ENCODE results near the gene MDP1.
A peak's percentile ranks its signal among the peaks of the same experiment; 100 is the strongest.

MDP1 gene

DNA sequence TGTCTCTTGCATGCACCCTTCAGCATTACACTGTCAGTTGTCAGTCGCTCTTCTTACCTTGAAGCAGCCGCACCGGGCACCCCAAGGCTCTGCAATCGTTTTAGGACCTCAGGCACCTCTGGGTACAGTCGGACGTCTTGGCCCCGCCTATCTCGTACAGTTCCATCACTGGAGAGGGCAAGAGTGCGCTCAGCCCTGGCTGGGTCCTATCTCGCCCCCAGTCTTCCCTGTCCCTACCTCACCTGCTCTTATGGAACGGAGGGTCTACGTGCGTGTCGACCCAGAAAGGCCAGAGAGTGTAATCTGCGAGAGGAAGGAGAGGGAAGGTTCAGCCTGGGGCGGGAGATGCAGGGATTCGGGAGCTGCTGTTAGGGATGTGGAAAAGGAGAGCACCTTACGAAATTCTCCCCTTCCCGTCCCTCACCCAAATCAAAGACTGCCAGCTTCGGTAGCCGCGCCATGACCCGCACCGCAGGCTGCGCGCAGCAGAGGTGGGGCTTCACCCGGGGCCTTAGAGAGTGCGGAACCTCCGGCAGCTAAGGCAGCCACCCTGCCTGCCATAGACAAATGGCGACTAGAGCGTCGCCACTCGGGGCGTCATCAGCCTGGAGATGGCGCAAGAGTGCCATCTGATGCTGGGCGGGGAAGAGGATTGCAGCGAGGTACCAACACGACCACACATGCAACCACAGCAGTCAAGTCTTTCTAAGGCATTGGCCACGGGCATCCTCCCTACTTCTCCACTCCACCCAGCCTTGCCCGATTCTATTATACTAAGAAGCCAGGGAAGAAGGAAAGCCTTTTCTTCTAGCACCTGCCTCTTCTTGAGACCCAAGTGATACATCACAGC lies at the start of gene MDP1:
TSS of gene MDP1 (minus strand) at position 572 of the 850 bp plus-strand sequence. CDS start at position 461, 111 bp downstream.
- Histone ChIP-seq H3K79me2 (ENCODE audit: insufficient read depth, low read length) (peaks cover 1% of the 10 kb centered on the region; the same call in 1 of the 2 replicates), H3K4me3 (ENCODE audit: low read depth, low read length, poor library complexity, severe bottlenecking) (peak within 1 kb of the TSS; percentile 73), H4K20me1 (ENCODE audit: insufficient read depth, low read length) (no peaks in the 10 kb centered on the region), H3K36me3 (ENCODE audit: insufficient read depth, low read length) (peaks cover 18% of the 10 kb centered on the region), H3K9me3 (ENCODE audit: low read length) (no peaks in the 10 kb centered on the region), H3K27me3 (ENCODE audit: insufficient read depth, low read length) (no peaks in the 10 kb centered on the region), H3K9me2 (ENCODE audit: low read depth, low read length) (no peaks in the 10 kb centered on the region), H3K27ac (ENCODE audit: low read depth, low read length, poor library complexity, severe bottlenecking) (peak within 1 kb of the TSS; percentile 86), H3F3A (ENCODE audit: insufficient read depth, low read length) (peaks cover 9% of the 10 kb centered on the region), H3K4me2 (ENCODE audit: low read length) (peak within 1 kb of the TSS; percentile 71), H2AFZ (ENCODE audit: low read length) (no peak within 1 kb of the TSS), H3K4me1 (ENCODE audit: insufficient read depth, low read length, severe bottlenecking) (peaks cover 32% of the 10 kb centered on the region), H3K9ac (ENCODE audit: low read length) (peak within 1 kb of the TSS; percentile 81)
- TF ChIP-seq, protein P1, sequence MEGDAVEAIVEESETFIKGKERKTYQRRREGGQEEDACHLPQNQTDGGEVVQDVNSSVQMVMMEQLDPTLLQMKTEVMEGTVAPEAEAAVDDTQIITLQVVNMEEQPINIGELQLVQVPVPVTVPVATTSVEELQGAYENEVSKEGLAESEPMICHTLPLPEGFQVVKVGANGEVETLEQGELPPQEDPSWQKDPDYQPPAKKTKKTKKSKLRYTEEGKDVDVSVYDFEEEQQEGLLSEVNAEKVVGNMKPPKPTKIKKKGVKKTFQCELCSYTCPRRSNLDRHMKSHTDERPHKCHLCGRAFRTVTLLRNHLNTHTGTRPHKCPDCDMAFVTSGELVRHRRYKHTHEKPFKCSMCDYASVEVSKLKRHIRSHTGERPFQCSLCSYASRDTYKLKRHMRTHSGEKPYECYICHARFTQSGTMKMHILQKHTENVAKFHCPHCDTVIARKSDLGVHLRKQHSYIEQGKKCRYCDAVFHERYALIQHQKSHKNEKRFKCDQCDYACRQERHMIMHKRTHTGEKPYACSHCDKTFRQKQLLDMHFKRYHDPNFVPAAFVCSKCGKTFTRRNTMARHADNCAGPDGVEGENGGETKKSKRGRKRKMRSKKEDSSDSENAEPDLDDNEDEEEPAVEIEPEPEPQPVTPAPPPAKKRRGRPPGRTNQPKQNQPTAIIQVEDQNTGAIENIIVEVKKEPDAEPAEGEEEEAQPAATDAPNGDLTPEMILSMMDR (IDR thresholded peaks at IDR 0.05; ENCODE audit: low read length), result peak; percentile 89
- TF ChIP-seq EZH2 (IDR thresholded peaks at IDR 0.05; ENCODE audit: borderline replicate concordance, low read length), result no peak

DNA sequence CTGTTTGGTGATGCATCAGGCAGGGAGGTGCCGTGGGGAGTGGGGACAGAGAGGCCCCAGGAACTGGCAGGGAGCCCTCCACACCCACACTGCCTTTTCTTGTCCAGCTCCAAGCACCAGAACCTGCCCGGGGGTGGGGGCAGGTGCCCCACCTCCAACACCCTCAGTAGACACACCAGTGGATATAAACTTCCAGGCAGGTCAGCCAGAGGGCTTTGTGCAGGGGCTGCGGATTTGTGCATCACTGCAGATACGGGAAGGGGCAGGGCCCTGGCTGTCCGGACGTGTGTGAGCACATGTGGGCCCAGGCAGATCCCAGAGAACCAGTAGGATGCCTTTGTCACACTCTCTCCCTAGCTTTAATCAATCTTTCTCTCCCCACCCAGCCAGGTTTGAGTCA lies 48.4 kb upstream of the MDP1 start:
- Histone ChIP-seq H3K4me1 (ENCODE audit: insufficient read depth, low read length, severe bottlenecking) (no peaks in the 10 kb centered on the region), H3K36me3 (ENCODE audit: insufficient read depth, low read length) (0 out of 2 replicates have a peak, but pooled peaks cover 3% of the 10 kb centered on the region)
- TF ChIP-seq, protein P1 (IDR thresholded peaks at IDR 0.05; ENCODE audit: low read length), result no peak
- TF ChIP-seq EZH2 (IDR thresholded peaks at IDR 0.05; ENCODE audit: borderline replicate concordance, low read length), result no peak

DNA sequence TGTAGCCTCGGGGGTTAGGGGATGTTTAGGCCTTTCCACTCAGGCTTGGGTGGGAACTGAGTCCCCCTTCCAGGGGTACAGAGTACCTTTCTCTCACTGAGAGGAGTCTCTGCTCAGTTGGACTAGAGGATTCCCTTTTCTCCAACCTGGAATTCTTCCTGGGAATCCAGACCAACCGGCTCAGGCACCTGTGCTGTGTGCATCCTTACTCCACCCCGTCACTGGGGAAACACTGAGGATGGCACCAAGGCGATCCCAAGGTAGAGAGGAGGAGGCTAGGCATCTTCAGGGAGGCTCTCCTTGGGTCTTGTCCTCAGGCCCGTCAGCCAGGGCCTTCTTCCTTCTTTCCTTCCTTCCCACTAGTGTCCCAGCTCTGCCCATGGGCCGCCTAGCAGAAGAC lies 48.0 kb upstream of the MDP1 start:
- H3K36me3 ChIP-seq (ENCODE audit: insufficient read depth, low read length), result 0 out of 2 replicates have a peak, but pooled peaks cover 3% of the 10 kb centered on the region
- no peaks in the 10 kb centered on the region for H3K9me3 ChIP-seq (ENCODE audit: low read length)
- no peaks in the 10 kb centered on the region for H3K79me2 ChIP-seq (ENCODE audit: insufficient read depth, low read length)
- no peak overlapping the region for H3K9ac ChIP-seq (ENCODE audit: low read length)
- H3K27ac ChIP-seq (ENCODE audit: low read depth, low read length, poor library complexity, severe bottlenecking), result no peak overlapping the region
- no peaks in the 10 kb centered on the region for H3K27me3 ChIP-seq (ENCODE audit: insufficient read depth, low read length)
- no peaks in the 10 kb centered on the region for H3K9me2 ChIP-seq (ENCODE audit: low read depth, low read length)
- H3F3A ChIP-seq (ENCODE audit: insufficient read depth, low read length), result no peaks in the 10 kb centered on the region
- H2AFZ ChIP-seq (ENCODE audit: low read length), result no peak overlapping the region
- H3K4me2 ChIP-seq (ENCODE audit: low read length), result no peak overlapping the region
- no peak for TF ChIP-seq EZH2 (IDR thresholded peaks at IDR 0.05; ENCODE audit: borderline replicate concordance, low read length)
- TF ChIP-seq, protein P1 (IDR thresholded peaks at IDR 0.05; ENCODE audit: low read length), result no peak
- H4K20me1 ChIP-seq (ENCODE audit: insufficient read depth, low read length), result no peaks in the 10 kb centered on the region
- H3K4me1 ChIP-seq (ENCODE audit: insufficient read depth, low read length, severe bottlenecking), result no peaks in the 10 kb centered on the region
- H3K4me3 ChIP-seq (ENCODE audit: low read depth, low read length, poor library complexity, severe bottlenecking), result no peak overlapping the region

More for the DNA sequence above, 48.4 kb upstream of the MDP1 start:
- H4K20me1 ChIP-seq (ENCODE audit: insufficient read depth, low read length), result no peaks in the 10 kb centered on the region
- H3F3A ChIP-seq (ENCODE audit: insufficient read depth, low read length), result no peaks in the 10 kb centered on the region
- H3K27ac ChIP-seq (ENCODE audit: low read depth, low read length, poor library complexity, severe bottlenecking), result no peak overlapping the region
- no peak overlapping the region for H3K4me3 ChIP-seq (ENCODE audit: low read depth, low read length, poor library complexity, severe bottlenecking)
- H3K79me2 ChIP-seq (ENCODE audit: insufficient read depth, low read length), result no peaks in the 10 kb centered on the region
- no peak overlapping the region for H3K4me2 ChIP-seq (ENCODE audit: low read length)
- H3K27me3 ChIP-seq (ENCODE audit: insufficient read depth, low read length), result no peaks in the 10 kb centered on the region
- H3K9me2 ChIP-seq (ENCODE audit: low read depth, low read length), result no peaks in the 10 kb centered on the region
- H3K9me3 ChIP-seq (ENCODE audit: low read length), result no peaks in the 10 kb centered on the region
- H3K9ac ChIP-seq (ENCODE audit: low read length), result no peak overlapping the region
- H2AFZ ChIP-seq (ENCODE audit: low read length), result no peak overlapping the region
